ENCODE data around the gene ABCC6.

DNA sequence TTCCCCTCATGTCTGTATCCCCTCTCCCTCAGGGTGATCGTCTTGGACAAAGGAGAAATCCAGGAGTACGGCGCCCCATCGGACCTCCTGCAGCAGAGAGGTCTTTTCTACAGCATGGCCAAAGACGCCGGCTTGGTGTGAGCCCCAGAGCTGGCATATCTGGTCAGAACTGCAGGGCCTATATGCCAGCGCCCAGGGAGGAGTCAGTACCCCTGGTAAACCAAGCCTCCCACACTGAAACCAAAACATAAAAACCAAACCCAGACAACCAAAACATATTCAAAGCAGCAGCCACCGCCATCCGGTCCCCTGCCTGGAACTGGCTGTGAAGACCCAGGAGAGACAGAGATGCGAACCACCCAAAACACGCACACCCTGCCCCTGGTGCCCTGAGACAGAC, 82.2 kb downstream of the ABCC6 start:
- TF ChIP-seq, protein P1, sequence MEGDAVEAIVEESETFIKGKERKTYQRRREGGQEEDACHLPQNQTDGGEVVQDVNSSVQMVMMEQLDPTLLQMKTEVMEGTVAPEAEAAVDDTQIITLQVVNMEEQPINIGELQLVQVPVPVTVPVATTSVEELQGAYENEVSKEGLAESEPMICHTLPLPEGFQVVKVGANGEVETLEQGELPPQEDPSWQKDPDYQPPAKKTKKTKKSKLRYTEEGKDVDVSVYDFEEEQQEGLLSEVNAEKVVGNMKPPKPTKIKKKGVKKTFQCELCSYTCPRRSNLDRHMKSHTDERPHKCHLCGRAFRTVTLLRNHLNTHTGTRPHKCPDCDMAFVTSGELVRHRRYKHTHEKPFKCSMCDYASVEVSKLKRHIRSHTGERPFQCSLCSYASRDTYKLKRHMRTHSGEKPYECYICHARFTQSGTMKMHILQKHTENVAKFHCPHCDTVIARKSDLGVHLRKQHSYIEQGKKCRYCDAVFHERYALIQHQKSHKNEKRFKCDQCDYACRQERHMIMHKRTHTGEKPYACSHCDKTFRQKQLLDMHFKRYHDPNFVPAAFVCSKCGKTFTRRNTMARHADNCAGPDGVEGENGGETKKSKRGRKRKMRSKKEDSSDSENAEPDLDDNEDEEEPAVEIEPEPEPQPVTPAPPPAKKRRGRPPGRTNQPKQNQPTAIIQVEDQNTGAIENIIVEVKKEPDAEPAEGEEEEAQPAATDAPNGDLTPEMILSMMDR (tag by site-specific recombination; IDR thresholded peaks at IDR 0.05) = no peak
- no peak for TF ChIP-seq ZNF132 (tag by site-specific recombination; IDR thresholded peaks at IDR 0.05; ENCODE audit: borderline replicate concordance)
- TF ChIP-seq, protein P2, sequence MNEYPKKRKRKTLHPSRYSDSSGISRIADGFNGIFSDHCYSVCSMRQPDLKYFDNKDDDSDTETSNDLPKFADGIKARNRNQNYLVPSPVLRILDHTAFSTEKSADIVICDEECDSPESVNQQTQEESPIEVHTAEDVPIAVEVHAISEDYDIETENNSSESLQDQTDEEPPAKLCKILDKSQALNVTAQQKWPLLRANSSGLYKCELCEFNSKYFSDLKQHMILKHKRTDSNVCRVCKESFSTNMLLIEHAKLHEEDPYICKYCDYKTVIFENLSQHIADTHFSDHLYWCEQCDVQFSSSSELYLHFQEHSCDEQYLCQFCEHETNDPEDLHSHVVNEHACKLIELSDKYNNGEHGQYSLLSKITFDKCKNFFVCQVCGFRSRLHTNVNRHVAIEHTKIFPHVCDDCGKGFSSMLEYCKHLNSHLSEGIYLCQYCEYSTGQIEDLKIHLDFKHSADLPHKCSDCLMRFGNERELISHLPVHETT (tag by site-specific recombination; IDR thresholded peaks at IDR 0.05) = no peak
- no peak for TF ChIP-seq ZNF174 (tag by site-specific recombination; IDR thresholded peaks at IDR 0.05)
- TF ChIP-seq ZNF561 (tag by site-specific recombination; IDR thresholded peaks at IDR 0.05; ENCODE audit: borderline replicate concordance) = no peak
- TF ChIP-seq, protein P3, sequence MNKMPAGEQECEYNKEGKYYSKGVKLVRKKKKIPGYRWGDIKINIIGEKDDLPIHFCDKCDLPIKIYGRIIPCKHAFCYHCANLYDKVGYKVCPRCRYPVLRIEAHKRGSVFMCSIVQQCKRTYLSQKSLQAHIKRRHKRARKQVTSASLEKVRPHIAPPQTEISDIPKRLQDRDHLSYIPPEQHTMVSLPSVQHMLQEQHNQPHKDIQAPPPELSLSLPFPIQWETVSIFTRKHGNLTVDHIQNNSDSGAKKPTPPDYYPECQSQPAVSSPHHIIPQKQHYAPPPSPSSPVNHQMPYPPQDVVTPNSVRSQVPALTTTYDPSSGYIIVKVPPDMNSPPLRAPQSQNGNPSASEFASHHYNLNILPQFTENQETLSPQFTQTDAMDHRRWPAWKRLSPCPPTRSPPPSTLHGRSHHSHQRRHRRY (tag by site-specific recombination; IDR thresholded peaks at IDR 0.05) = no peak
- no peak for TF ChIP-seq GFI1B (tag by site-specific recombination; IDR thresholded peaks at IDR 0.05)
- no peak for TF ChIP-seq ZNF274 (IDR thresholded peaks at IDR 0.05; ENCODE audit: low read length)
- TF ChIP-seq ZNF274 (tag by site-specific recombination; IDR thresholded peaks at IDR 0.05; ENCODE audit: borderline replicate concordance) = no peak
- TF ChIP-seq ZNF202 (tag by site-specific recombination; IDR thresholded peaks at IDR 0.05; ENCODE audit: borderline replicate concordance) = no peak
- TF ChIP-seq SP2 (tag by site-specific recombination; IDR thresholded peaks at IDR 0.05) = no peak
- no peak for TF ChIP-seq ZBTB1 (tag by site-specific recombination; IDR thresholded peaks at IDR 0.05)
- TF ChIP-seq ZNF10 (tag by site-specific recombination; IDR thresholded peaks at IDR 0.05) = no peak
